Sigmoid colon (tissue), 3 donors: ENCODE results near the gene IGLL5.

Experiments used
- POLR2A ChIP-seq, 2 donors: fragments of 450-650 bp; IDR thresholded peaks; one replicate each; pipeline ENCODE4 v1.6.1; 2016; ENCODE audit warnings: antibody characterized with exemption in 2 of 2, mild to moderate bottlenecking in 2 of 2, moderate library complexity in 2 of 2
- TF ChIP-seq, protein P1 (sequence below), 4 experiments: fragments of 450-650 bp in 3 of 4; fragments of 200-600 bp in 1 of 4; IDR thresholded peaks; one replicate each; pipeline ENCODE4 v1.5.1; 2016 to 2019; ENCODE audit warnings: antibody characterized with exemption in 4 of 4, mild to moderate bottlenecking in 3 of 4, moderate library complexity in 2 of 4

DNA sequence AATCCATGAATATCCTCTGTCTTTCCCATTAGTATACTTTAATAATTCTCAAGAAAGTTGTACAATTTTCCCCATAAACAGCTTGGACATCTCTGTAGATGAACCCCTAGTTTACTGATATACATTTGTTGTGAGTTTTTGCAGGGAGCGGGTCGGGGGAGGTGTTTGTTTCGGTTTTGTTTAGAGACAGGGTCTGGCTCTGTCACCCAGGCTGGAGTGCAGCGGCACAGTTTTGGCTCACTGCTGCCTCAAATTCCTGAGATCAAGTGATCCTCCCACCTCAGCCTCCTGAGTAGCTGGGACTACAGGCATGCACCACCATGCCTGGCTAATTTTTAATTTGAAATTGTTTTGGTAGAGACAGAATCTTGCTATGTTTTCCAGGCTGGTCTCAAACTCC, 57.6 kb downstream of the IGLL5 start:
- TF ChIP-seq, protein P1, sequence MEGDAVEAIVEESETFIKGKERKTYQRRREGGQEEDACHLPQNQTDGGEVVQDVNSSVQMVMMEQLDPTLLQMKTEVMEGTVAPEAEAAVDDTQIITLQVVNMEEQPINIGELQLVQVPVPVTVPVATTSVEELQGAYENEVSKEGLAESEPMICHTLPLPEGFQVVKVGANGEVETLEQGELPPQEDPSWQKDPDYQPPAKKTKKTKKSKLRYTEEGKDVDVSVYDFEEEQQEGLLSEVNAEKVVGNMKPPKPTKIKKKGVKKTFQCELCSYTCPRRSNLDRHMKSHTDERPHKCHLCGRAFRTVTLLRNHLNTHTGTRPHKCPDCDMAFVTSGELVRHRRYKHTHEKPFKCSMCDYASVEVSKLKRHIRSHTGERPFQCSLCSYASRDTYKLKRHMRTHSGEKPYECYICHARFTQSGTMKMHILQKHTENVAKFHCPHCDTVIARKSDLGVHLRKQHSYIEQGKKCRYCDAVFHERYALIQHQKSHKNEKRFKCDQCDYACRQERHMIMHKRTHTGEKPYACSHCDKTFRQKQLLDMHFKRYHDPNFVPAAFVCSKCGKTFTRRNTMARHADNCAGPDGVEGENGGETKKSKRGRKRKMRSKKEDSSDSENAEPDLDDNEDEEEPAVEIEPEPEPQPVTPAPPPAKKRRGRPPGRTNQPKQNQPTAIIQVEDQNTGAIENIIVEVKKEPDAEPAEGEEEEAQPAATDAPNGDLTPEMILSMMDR (IDR thresholded peaks at IDR 0.05): no peak
- TF ChIP-seq POLR2A (IDR thresholded peaks at IDR 0.05): no peak
